HCEC 1CT (cell line): ENCODE results near the gene GPC3.
"Not testable (repeated sequence)": the region's sequence is repeated elsewhere in the genome, so short reads cannot be mapped to it uniquely, and the experiment has no call there.

Experiments
- DNase-seq: peaks from one replicate; pipeline ENCODE4 v3.0.0-alpha.2; 2017

Gene GPC3

GRCh38 chrX:133985164-133985966, at the start of gene GPC3:
GPC3 (minus strand) TSS chrX:133985594.
- DNase-seq = no peak

- DNase-seq = no peak
These were observed 47.0 kb upstream of the GPC3 start for GRCh38 chrX:134032441-134032840.

- no peak for DNase-seq
These were observed 41.3 kb upstream of the GPC3 start for GRCh38 chrX:134026565-134027311.

GRCh38 chrX:134025986-134026545, 40.7 kb upstream of the GPC3 start:
- DNase-seq = no peak

GRCh38 chrX:134024686-134025377, 39.4 kb upstream of the GPC3 start:
- no peak for DNase-seq

GRCh38 chrX:134023851-134024281, 38.5 kb upstream of the GPC3 start:
- no peak for DNase-seq

GRCh38 chrX:134020910-134021309, 35.5 kb upstream of the GPC3 start:
- DNase-seq = no peak

GRCh38 chrX:134019567-134020206, 34.3 kb upstream of the GPC3 start:
- DNase-seq = no peak

- DNase-seq = not testable (repeated sequence)
These were observed 30.9 kb upstream of the GPC3 start for GRCh38 chrX:134016309-134016708.

GRCh38 chrX:134015510-134015909, 30.1 kb upstream of the GPC3 start:
- not testable (repeated sequence) for DNase-seq

- no peak for DNase-seq
These were observed 28.1 kb upstream of the GPC3 start for GRCh38 chrX:134013524-134013923.

- no peak for DNase-seq
These were observed 27.7 kb upstream of the GPC3 start for GRCh38 chrX:134013092-134013497.

- no peak for DNase-seq
These were observed 25.3 kb upstream of the GPC3 start for GRCh38 chrX:134010690-134011089.

GRCh38 chrX:134007716-134008115, 22.3 kb upstream of the GPC3 start:
- no peak for DNase-seq

GRCh38 chrX:134006484-134007161, 21.2 kb upstream of the GPC3 start:
- no peak for DNase-seq

GRCh38 chrX:134004084-134004483, 18.7 kb upstream of the GPC3 start:
- DNase-seq = no peak

GRCh38 chrX:134002921-134003615, 17.7 kb upstream of the GPC3 start:
- no peak for DNase-seq

- no peak for DNase-seq
These were observed 15.2 kb upstream of the GPC3 start for GRCh38 chrX:134000260-134001245.

GRCh38 chrX:133999031-133999705, 13.8 kb upstream of the GPC3 start:
- no peak for DNase-seq

- DNase-seq = no peak
These were observed 10.4 kb upstream of the GPC3 start for GRCh38 chrX:133995759-133996158.
